Suprapubic skin (tissue), 4 donors: ENCODE data around the gene INPP4B. TPM values are rescaled to one million over a fixed set of nuclear protein-coding genes. Genes with fewer than 3 reads are reported as not detected.

Experiments
- DNase-seq, 2 donors: peaks; one replicate each; pipeline ENCODE4 v3.0.0-alpha.2; 2019; ENCODE audit warnings: low spot score in 2 of 2
- H3K27ac ChIP-seq: fragments of 200-600 bp; sonication (generic); one replicate; pipeline ENCODE4 v1.5.1; 2019
- H3K27me3 ChIP-seq: fragments of 200-600 bp; sonication (generic); one replicate; pipeline ENCODE4 v1.5.1; 2019
- H3K36me3 ChIP-seq: fragments of 200-600 bp; sonication (generic); one replicate; pipeline ENCODE4 v1.5.1; 2019
- H3K4me1 ChIP-seq: fragments of 200-600 bp; sonication (generic); one replicate; pipeline ENCODE4 v1.5.1; 2019
- H3K4me3 ChIP-seq: fragments of 200-600 bp; sonication (generic); one replicate; pipeline ENCODE4 v1.5.1; 2019; ENCODE audit warnings: mild to moderate bottlenecking
- H3K9me3 ChIP-seq: fragments of 200-600 bp; sonication (generic); one replicate; pipeline ENCODE4 v1.5.1; 2019
- EP300 ChIP-seq: sonication (generic); formaldehyde crosslinking; IDR thresholded peaks from one replicate; pipeline ENCODE4 v1.6.1; 2017; ENCODE audit warnings: antibody characterized with exemption
- POLR2A ChIP-seq, 2 donors: fragments of 450-650 bp; IDR thresholded peaks; one replicate each; pipeline ENCODE4 v1.6.1; 2017; ENCODE audit warnings: antibody characterized with exemption in 2 of 2, mild to moderate bottlenecking in 2 of 2, moderate library complexity in 2 of 2
- POLR2AphosphoS5 ChIP-seq, 3 donors: sonication (generic); formaldehyde crosslinking; IDR thresholded peaks; one replicate each; pipeline ENCODE4 v1.6.1; 2017; ENCODE audit warnings: antibody characterized with exemption in 3 of 3
- WGBS: methylation state at CpG from one replicate; pipeline ENCODE4 v1.1.5; 2018; 5-methylcytosine and 5-hydroxymethylcytosine counted together
- total RNA-seq, 4 donors: library from RNA; depleted of rRNA; stranded (reverse); fragments of >200 nt; gene quantifications; one replicate each; pipeline ENCODE4 v1.1.0, GENCODE V29; 2016
- TF ChIP-seq, protein P1 (sequence below), 2 donors: fragments of 200-600 bp in 1 of 2; fragments of 450-650 bp in 1 of 2; sonication (generic) in 1 of 2; IDR thresholded peaks; one replicate each; pipeline ENCODE4 v1.5.1; 2016 to 2019; ENCODE audit warnings: antibody characterized with exemption in 2 of 2, mild to moderate bottlenecking in 1 of 2, moderate library complexity in 1 of 2

The INPP4B gene
- total RNA-seq, 4 donors from 2014 or later, result 12.4 to 27.4 (median 17.4) TPM

DNA sequence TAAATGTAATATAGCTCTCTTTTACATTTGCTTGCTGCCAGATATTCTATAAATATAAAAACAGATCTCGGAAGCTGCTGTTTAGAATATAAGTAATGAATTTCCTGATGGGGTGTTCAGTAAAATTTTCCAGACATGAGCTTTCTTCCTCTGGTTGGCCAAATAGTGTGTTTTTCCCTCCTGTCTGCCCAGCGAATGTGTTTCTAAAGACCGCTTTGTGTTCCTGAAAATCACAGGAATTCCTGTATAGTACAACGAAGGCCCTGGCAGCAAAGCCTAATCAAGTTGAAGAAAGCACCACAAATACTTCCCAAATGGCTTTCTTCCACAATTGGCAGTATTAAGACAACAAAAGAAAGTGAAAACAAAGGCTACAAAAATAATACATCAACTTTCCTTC is 494.1 kb downstream of the INPP4B start:
- Histone ChIP-seq H3K4me1 (peaks cover 27% of the 10 kb centered on the region), H3K27ac (no peak overlapping the region), H3K9me3 (no peaks in the 10 kb centered on the region), H3K4me3 (no peak overlapping the region), H3K27me3 (no peaks in the 10 kb centered on the region), H3K36me3 (no peaks in the 10 kb centered on the region)
- no peak for DNase-seq
- TF ChIP-seq, protein P1, sequence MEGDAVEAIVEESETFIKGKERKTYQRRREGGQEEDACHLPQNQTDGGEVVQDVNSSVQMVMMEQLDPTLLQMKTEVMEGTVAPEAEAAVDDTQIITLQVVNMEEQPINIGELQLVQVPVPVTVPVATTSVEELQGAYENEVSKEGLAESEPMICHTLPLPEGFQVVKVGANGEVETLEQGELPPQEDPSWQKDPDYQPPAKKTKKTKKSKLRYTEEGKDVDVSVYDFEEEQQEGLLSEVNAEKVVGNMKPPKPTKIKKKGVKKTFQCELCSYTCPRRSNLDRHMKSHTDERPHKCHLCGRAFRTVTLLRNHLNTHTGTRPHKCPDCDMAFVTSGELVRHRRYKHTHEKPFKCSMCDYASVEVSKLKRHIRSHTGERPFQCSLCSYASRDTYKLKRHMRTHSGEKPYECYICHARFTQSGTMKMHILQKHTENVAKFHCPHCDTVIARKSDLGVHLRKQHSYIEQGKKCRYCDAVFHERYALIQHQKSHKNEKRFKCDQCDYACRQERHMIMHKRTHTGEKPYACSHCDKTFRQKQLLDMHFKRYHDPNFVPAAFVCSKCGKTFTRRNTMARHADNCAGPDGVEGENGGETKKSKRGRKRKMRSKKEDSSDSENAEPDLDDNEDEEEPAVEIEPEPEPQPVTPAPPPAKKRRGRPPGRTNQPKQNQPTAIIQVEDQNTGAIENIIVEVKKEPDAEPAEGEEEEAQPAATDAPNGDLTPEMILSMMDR (IDR thresholded peaks at IDR 0.05), result no peak
- TF ChIP-seq POLR2AphosphoS5 (IDR thresholded peaks at IDR 0.05) (no peak), EP300 (no peak), POLR2A (IDR thresholded peaks at IDR 0.05) (no peak)
- 66% methylated on average over 4 of the region's 4 CpGs for WGBS

DNA sequence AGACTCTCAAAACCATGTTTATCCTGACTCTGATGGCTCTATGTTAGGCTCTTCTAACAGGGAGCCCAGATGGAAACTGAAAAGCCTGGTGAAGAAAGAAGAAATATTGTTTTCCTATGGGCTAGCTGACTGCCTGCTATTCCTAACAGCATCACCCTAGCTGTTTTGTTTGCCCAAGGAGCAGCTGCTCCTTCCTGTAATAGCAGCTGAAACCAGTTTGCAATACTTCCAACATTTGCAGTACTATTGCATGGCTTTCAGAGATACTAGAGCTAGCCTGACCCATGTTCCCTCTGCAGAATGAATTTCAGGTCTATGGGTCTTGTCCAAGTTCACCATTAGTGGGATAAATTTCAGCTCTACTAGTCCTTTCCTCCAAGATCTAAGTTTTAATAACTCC is 495.2 kb downstream of the INPP4B start:
- Histone ChIP-seq H3K27me3 (no peaks in the 10 kb centered on the region), H3K36me3 (no peaks in the 10 kb centered on the region), H3K4me1 (peaks cover 27% of the 10 kb centered on the region), H3K27ac (no peak overlapping the region), H3K4me3 (no peak overlapping the region), H3K9me3 (no peaks in the 10 kb centered on the region)
- TF ChIP-seq POLR2AphosphoS5 (IDR thresholded peaks at IDR 0.05) (no peak), EP300 (no peak), POLR2A (IDR thresholded peaks at IDR 0.05) (no peak)
- TF ChIP-seq, protein P1 (IDR thresholded peaks at IDR 0.05), result no peak
- DNase-seq, result no peak

DNA sequence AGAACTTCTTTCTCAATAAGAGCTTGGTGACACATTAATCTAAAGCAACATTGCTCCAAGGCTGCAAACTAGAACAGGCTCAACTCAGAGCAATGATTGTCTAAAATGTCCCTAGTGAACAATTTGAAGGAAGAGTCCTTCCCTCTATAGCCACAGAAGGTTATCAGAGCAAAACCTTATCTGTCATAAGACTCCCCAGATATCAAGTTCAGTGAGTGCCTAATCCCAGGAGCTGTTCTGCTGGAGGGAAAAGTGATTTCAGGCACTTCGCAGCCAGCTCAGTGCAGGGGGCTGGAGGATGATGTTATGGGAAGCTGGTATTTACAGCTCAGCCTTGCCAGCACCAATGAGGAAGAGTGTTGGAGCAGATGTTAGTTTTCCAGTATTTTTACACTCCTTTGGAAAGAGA is 497.5 kb downstream of the INPP4B start:
- H3K27me3 ChIP-seq, result no peaks in the 10 kb centered on the region
- 83% methylated on average over 1 of the region's 1 CpG for WGBS
- TF ChIP-seq EP300 (no peak), POLR2A (IDR thresholded peaks at IDR 0.05) (no peak), POLR2AphosphoS5 (IDR thresholded peaks at IDR 0.05) (no peak)
- TF ChIP-seq, protein P1 (IDR thresholded peaks at IDR 0.05), result no peak
- no peaks in the 10 kb centered on the region for H3K36me3 ChIP-seq
- no peak overlapping the region for H3K27ac ChIP-seq
- H3K4me1 ChIP-seq, result peaks cover 22% of the 10 kb centered on the region
- H3K9me3 ChIP-seq, result no peaks in the 10 kb centered on the region
- H3K4me3 ChIP-seq, result no peak overlapping the region
- DNase-seq, result no peak

DNA sequence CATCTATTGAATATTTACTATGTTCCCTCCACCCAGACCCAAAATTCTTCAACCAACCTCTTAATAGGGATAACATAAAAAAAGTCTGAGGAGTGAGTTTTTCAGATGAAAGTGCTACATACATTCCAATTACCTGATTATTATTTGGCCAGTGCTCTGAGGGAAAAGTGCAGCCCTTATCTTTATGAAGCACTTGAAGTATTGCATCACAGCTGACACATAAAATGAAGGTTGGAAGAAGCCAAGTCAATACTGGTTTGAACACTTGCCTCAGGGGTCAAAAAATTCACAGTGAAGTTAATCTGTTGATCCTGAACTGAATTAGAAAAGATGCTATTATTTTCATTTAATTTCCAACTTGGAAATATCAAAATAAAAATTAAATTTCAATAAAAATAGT is 498.9 kb downstream of the INPP4B start:
- peaks cover 13% of the 10 kb centered on the region for H3K4me1 ChIP-seq
- no peak for DNase-seq
- no peaks in the 10 kb centered on the region for H3K9me3 ChIP-seq
- no peak overlapping the region for H3K27ac ChIP-seq
- H3K4me3 ChIP-seq, result no peak overlapping the region
- TF ChIP-seq, protein P1 (IDR thresholded peaks at IDR 0.05), result no peak
- no peak for TF ChIP-seq EP300
- no peak for TF ChIP-seq POLR2AphosphoS5 (IDR thresholded peaks at IDR 0.05)
- TF ChIP-seq POLR2A (IDR thresholded peaks at IDR 0.05), result no peak
- H3K36me3 ChIP-seq, result no peaks in the 10 kb centered on the region
- no peaks in the 10 kb centered on the region for H3K27me3 ChIP-seq

DNA sequence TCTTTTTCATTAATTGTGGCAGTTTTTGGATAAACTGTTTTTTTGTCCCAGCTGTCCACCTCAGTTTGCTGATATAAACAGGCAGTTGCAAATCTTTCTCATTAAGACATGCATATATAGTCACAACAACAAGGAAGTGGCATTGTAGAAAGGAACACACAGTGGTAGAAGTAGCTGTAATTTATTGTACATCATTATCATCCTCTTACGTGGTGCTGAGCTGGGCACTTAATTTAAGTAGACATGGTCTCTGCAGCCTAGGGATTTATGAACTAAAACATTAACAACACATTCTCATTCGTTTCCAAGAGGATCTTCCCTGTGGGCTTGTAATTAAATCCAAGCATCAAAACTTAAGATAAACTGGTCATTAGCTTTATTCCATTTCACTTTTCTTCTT is 500.2 kb downstream of the INPP4B start:
- no peaks in the 10 kb centered on the region for H3K36me3 ChIP-seq
- H3K4me1 ChIP-seq, result peaks cover 9% of the 10 kb centered on the region
- no peak for TF ChIP-seq POLR2AphosphoS5 (IDR thresholded peaks at IDR 0.05)
- TF ChIP-seq EP300, result no peak
- TF ChIP-seq POLR2A (IDR thresholded peaks at IDR 0.05), result no peak
- TF ChIP-seq, protein P1 (IDR thresholded peaks at IDR 0.05), result no peak
- H3K9me3 ChIP-seq, result no peaks in the 10 kb centered on the region
- H3K27ac ChIP-seq, result no peak overlapping the region
- no peaks in the 10 kb centered on the region for H3K27me3 ChIP-seq
- 58% methylated on average over 2 of the region's 2 CpGs for WGBS
- H3K4me3 ChIP-seq, result no peak overlapping the region
- no peak for DNase-seq
